Fibroblast of villous mesenchyme (primary cell): Measurements from ENCODE around the gene ADARB2. TPM values are rescaled to one million over a fixed set of nuclear protein-coding genes. Genes with fewer than 3 reads are reported as not detected.

Source experiments
- DNase-seq: peaks from one replicate; pipeline ENCODE4 v3.0.0-alpha.2; 2010; ENCODE audit warnings: low read depth
- H3K4me3 ChIP-seq: 2 replicates; pipeline ENCODE4 v1.5.1; 2011; ENCODE audit warnings: low read depth, mild to moderate bottlenecking, low read length
- CTCF ChIP-seq: IDR thresholded peaks from 2 replicates; pipeline ENCODE4 v1.5.1; 2012; ENCODE audit warnings: low read depth, mild to moderate bottlenecking, low read length; ENCODE audit not compliant: insufficient read depth
- total RNA-seq: library from RNA; depleted of rRNA; stranded (reverse); fragments of >200 nt; gene quantifications from 2 replicates; pipeline ENCODE4 v1.2.3, GENCODE V29; 2012

Gene ADARB2
- total RNA-seq, 1 donor = not detected

DNA sequence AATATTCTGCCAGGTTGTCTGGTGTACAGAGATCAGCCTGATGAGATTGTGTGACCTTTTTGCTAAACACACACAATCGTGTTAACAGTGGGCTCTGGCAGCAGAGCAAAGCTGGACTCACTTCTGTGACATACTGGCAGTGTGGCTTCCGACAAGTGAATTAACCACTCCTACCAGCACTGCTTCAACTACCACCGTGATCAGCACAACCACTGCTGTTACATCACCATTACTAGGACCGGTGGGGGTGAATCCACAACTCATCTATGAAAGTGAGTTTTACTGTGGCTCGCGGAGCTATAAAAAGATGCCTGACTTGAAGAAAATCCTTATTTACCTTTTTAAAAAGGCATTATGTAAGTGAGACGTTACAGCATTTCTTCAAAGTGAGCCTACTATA lies 545.6 kb downstream of the ADARB2 start:
- no peak for DNase-seq
- no peak for TF ChIP-seq CTCF
- H3K4me3 ChIP-seq = no peak overlapping the region

- no peak overlapping the region for H3K4me3 ChIP-seq
- TF ChIP-seq CTCF = no peak
- DNase-seq = no peak
Observed at GRCh38 chr10:1190791-1191490, 546.4 kb downstream of the ADARB2 start.

GRCh38 chr10:1190052-1190395 lies 547.3 kb downstream of the ADARB2 start:
- DNase-seq = no peak
- no peak for TF ChIP-seq CTCF
- no peak overlapping the region for H3K4me3 ChIP-seq

DNA sequence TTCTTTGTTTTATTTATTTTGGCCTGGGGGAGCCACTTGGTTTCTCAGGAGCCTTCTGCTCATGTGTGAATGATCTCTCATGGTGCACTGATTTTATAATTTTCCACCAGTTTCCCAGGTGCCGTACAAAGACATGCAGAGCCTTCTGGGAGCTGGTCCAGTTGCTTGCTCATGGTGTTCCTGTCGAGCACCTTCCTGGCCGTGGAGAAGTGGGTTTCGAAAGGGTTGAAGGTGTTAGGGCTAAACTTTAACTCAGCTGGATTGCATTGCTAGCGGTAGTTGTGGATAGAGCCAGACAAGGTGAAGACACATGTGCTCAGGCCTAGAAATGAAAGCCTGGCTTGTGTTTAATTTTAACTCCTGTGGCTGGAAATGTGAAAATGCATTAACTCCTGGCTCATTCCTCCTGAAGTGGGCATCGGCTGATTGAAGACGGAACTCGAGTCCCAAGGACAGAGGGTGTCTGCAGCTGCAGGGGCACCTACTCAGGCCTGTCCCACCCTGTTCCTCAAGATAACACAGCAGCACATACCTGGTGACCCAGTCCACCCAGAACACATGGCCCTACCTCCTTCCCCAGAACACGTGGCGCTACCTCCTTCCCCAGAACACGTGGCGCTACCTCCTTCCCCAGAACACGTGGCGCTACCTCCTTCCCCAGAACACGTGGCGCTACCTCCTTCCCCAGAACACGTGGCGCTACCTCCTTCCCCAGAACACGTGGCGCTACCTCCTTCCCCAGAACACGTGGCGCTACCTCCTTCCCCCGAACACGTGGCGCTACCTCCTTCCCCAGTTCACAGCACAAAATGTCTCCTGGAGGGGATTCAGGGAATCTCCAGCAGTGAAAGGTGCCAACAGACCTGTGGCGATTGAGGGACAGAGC lies 547.9 kb downstream of the ADARB2 start:
- no peak for DNase-seq

GRCh38 chr10:1188558-1189135 lies 548.7 kb downstream of the ADARB2 start:
- no peak overlapping the region for H3K4me3 ChIP-seq
- no peak for TF ChIP-seq CTCF
- DNase-seq = no peak

More for the DNA sequence above, 547.9 kb downstream of the ADARB2 start:
- H3K4me3 ChIP-seq = no peak overlapping the region
- no peak for TF ChIP-seq CTCF

GRCh38 chr10:1187855-1188557 lies 549.3 kb downstream of the ADARB2 start:
- no peak overlapping the region for H3K4me3 ChIP-seq
- no peak for TF ChIP-seq CTCF
- no peak for DNase-seq
